Muscle of back (tissue), 11 donors: ENCODE results near the gene RUNX3. TPM values are rescaled to one million over a fixed set of nuclear protein-coding genes. Genes with fewer than 3 reads are reported as not detected.
"Not testable (repeated sequence)": the region's sequence is repeated elsewhere in the genome, so short reads cannot be mapped to it uniquely, and the experiment has no call there.

Source experiments
- DNase-seq, 3 donors: peaks; one replicate each; pipeline versions ENCODE4 v3.0.0 to v3.0.0-alpha.2; 2013
- polyA plus RNA-seq, 10 donors: library from polyadenylated mRNA; unstranded; fragments of 120-200 nt; gene quantifications; one replicate each; pipeline ENCODE4 v1.2.1, GENCODE V29; 2013; ENCODE audit not compliant: insufficient read length in 10 of 10

RUNX3 gene
- polyA plus RNA-seq, 10 donors = 0.39 to 10.4 (median 0.64) TPM

- no peak for DNase-seq
These were observed 27.0 kb downstream of the RUNX3 start for GRCh38 chr1:24903011-24903461.

GRCh38 chr1:24902471-24902891 lies 27.6 kb downstream of the RUNX3 start:
- no peak for DNase-seq

DNA sequence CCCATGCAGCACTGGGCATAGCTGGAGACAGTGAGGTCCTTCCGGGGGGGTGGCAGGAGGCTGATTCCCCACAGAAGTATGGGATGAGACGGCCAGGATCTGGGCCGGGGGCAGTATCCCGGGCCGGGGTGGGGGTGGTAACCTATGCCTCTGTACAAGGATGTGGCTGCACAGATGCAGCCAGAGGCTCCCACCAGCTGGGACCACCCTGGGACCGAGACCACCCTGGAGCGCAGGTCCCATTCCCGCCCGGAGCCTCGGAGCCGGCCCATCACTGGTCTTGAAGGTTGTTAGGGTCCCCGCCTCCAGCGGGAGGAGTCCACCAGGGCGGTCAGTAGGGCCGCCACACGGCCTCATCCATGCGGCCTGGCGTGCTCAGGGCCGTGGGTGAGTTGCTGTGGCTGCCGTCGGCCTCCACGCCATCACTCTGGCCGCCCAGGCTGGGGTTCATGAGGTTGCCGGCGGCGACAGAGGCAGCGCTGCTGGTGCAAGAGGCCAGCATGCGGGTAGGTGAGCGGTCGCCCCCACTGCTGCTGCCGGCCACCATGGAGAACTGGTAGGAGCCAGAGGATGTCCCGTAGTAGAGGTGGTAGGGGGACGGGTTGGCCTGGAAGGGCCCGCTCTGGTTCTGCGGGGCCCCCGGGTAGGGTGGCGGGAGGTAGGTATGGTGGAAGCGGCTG lies 28.1 kb downstream of the RUNX3 start:
- DNase-seq = no peak

DNA sequence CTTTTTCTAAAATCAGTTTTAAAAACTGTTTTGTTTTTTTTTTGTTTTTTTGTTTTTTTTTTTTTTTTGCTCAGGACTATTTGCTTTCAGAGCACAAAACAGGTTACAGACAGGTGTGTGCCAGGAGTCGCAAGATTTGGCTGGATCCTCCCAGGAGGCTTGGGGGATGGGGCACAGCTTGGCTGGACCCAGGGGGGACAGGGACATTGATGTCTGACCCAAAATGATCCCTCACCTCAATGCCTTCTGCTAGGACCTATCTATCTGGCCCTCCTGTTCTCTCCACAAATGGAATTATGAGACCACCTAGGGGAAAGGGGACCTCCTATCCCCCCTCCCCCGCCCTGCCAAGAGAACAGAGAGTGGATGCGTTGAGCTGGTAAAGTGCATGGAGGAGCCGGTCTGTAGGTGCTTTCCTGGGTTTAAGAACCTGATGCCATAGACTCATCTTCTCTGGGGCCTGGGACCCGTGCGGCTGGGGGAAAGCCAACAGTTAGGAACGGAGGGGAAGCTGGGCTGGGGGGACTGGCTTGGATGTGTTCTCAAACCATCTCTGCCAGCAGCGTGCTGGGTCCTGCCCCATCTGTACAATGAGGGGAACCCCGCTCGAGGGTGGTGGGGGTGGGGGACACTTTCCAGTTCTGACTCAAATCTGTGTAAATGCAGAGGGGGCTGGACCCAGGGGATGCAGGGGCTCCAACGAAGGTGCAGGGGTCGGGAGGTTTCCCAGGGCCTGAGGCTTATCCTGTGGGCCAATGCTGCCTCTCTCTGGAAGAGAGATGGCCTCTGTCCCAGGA lies 28.9 kb downstream of the RUNX3 start:
- no peak for DNase-seq

DNA sequence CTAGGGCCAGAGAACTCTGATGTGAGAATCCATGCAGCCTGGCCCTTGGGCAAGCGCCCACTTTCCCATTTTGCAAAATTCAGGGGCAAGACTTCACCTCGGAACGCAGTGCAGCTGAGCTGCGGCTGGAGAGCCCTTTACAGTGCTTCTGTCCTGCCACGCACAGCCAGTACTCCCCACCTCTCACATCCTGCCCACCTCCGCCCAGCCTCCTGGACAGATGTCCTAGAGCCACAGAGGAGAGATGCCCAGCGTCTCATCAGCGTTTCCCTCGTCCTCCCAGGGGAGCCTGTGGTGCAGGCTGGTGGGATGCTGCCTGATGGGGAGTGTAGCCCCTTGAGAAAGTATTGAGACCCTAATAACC lies 29.6 kb downstream of the RUNX3 start:
- DNase-seq = no peak

GRCh38 chr1:24899581-24900485 lies 30.2 kb downstream of the RUNX3 start:
- DNase-seq = no peak

GRCh38 chr1:24898909-24899439 lies 31.1 kb downstream of the RUNX3 start:
- DNase-seq = no peak

GRCh38 chr1:24898152-24898908 lies 31.7 kb downstream of the RUNX3 start:
- DNase-seq = peak in 1 of 3 donors; percentile 31

DNA sequence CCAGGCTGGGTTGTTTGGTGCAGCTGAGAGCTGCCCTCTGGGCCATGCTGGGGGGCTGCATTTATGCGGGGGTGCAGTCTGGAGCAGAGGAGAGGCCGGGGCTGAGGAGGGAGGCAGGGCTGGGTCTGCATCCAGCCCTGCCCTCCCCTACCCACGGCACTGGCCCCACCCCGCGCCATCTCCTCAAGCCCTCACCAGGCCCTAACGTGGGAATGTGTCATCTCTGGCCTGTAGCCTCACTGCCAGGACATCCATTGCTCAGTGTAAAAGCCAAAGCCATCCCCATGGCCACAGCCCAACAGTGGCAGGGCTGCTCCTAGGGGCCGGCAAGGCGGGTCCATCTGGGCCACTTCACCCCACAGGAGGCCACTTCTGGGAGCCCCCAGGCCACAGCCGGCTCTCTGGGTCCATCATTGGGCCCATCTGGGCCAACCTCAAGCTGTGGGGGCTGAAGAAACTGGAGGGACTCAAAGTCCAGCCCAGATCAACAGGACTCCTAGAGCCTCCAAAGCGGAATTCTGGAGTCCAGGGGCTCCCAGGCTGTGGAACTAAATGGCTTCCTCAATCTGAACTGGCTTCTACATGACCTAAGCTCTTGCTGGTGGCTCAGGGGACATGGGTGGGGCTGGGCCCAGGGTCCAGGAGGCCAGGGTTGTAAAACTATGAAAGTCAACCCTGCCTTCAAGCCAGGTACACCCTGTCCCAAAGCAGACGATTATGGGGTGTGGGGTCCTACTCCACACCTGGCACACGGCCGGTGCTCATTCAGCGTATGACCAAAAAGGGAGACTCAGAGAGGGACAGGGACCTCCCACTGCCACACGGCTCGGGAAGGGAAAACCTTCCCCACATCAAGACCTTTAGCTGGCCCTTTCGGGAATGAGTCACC lies 32.6 kb downstream of the RUNX3 start:
- no peak for DNase-seq

GRCh38 chr1:24896596-24897262 lies 33.3 kb downstream of the RUNX3 start:
- no peak for DNase-seq

GRCh38 chr1:24896176-24896575 lies 33.9 kb downstream of the RUNX3 start:
- DNase-seq = no peak

DNA sequence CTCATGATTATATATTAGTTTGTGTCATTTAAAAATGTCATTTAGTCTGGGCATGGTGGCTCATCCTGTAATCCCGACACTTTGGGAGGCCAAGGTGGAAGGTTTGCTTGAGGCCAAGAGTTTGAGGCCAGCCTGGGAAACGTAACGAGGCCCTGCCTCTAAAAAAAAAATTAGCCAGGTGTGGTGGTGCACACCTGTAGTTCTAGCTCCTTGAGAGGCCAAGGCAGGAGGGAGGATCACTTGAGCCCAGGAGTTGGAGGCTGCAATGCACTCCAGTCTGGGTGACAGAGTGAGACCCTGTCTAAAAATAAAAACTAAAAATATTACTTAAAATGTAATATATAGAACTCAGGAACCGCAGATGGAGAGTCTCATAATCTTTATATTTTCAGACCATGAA lies 34.6 kb downstream of the RUNX3 start:
- DNase-seq = no peak

GRCh38 chr1:24894002-24894401 lies 36.1 kb downstream of the RUNX3 start:
- DNase-seq = no peak

- DNase-seq = no peak
These were observed 36.6 kb downstream of the RUNX3 start for GRCh38 chr1:24893431-24893830.

DNA sequence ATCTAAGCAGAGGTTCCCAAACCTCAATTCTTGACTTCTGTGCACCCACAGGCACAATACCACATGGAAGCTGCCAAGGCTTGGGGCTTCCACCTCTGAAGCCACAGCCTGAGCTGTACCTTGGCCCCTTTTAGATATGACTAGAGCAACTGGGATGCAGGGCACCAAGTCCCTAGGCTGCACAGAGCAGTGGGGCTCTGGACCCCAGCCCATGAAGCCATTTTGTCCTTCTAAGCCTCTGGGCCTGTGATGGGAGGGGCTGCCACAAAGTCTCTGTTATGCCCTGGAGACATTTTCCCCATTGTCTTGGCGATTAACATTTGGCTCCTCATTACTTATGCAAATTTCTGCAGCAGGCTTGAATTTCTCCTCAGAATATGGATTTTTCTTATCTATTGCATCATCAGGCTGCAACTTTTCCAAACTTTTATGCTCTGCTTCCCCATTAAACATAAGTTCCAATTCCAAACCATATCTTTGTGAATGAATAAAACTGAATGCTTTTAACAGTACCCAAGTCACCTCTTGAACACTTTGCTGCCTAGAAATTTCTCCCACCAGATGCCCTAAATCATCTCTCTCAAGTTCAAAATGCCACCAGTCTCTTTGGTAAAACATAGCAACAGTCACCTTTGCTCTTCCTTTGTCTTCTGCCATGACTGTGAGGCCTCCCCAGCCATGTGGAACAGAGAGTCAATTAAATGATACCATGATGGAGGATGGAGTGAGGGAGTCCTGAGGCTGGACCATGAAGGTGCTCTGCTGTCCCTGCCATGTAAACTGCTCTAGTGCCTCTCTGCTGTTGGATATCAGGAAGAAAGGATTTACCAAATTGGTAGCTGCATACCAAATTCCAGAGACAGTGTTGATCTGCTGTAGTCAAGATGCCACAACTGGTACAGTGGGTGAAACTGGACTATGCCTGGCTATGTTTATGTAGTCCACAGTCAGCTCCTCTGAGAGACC lies 37.6 kb downstream of the RUNX3 start:
- DNase-seq = no peak

GRCh38 chr1:24891367-24891766 lies 38.7 kb downstream of the RUNX3 start:
- DNase-seq = not testable (repeated sequence)

- no peak for DNase-seq
These were observed 39.2 kb downstream of the RUNX3 start for GRCh38 chr1:24890887-24891286.

GRCh38 chr1:24888971-24889676 lies 41.0 kb downstream of the RUNX3 start:
- DNase-seq = no peak
